Mesenchymal stem cell (in vitro differentiated cells and primary cell): ENCODE results near the gene DNAH11.

ENCODE experiments used
- DNase-seq: peaks from one replicate; pipeline ENCODE4 v3.0.0-alpha.2; 2013
- H2AFZ ChIP-seq: one replicate; pipeline ENCODE4 v1.6.1; 2013; ENCODE audit warnings: low read depth, mild to moderate bottlenecking, control low read depth, inconsistent platforms, low read length, moderate library complexity
- H2AK5ac ChIP-seq: 2 replicates; pipeline ENCODE4 v1.6.1; 2013; ENCODE audit warnings: low read length, moderate library complexity, mild to moderate bottlenecking, inconsistent platforms; ENCODE audit not compliant: severe bottlenecking
- H2BK120ac ChIP-seq: one replicate; pipeline ENCODE4 v1.6.1; 2013; ENCODE audit warnings: low read depth, mild to moderate bottlenecking, inconsistent platforms, low read length, moderate library complexity
- H2BK12ac ChIP-seq, 2 experiments: one replicate each; pipeline ENCODE4 v1.6.1; 2013; ENCODE audit warnings: inconsistent platforms in 2 of 2, low read length in 2 of 2, mild to moderate bottlenecking in 2 of 2, moderate library complexity in 2 of 2, control low read depth in 1 of 2
- H2BK15ac ChIP-seq: one replicate; pipeline ENCODE4 v1.6.1; 2013; ENCODE audit warnings: mild to moderate bottlenecking, low read depth, inconsistent platforms; ENCODE audit not compliant: poor library complexity, severe bottlenecking
- H2BK5ac ChIP-seq: 2 replicates; pipeline ENCODE4 v1.6.1; 2013; ENCODE audit warnings: low read depth, mild to moderate bottlenecking, low read length, control low read depth, inconsistent platforms; ENCODE audit not compliant: poor library complexity, severe bottlenecking
- H3K14ac ChIP-seq, 2 experiments: one replicate each; pipeline ENCODE4 v1.6.1; 2013; ENCODE audit warnings: inconsistent platforms in 2 of 2, low read length in 2 of 2, control low read depth in 1 of 2, mild to moderate bottlenecking in 1 of 2, moderate library complexity in 1 of 2
- H3K18ac ChIP-seq, 2 experiments: one replicate each; pipeline ENCODE4 v1.6.1; 2013; ENCODE audit warnings: inconsistent platforms in 2 of 2, low read length in 2 of 2, control low read depth in 1 of 2, low read depth in 1 of 2, mild to moderate bottlenecking in 1 of 2
- H3K23ac ChIP-seq, 2 experiments: one replicate each; pipeline ENCODE4 v1.6.1; 2013; ENCODE audit warnings: inconsistent platforms in 2 of 2, low read length in 2 of 2, mild to moderate bottlenecking in 2 of 2, moderate library complexity in 2 of 2, control low read depth in 1 of 2
- H3K27ac ChIP-seq: 2 replicates; pipeline ENCODE4 v1.5.1; 2013; ENCODE audit warnings: mild to moderate bottlenecking, moderate library complexity, low read length, control low read depth, inconsistent platforms; ENCODE audit not compliant: poor library complexity, severe bottlenecking
- H3K27me3 ChIP-seq, 2 experiments: 2 replicates each; pipeline versions ENCODE4 v1.6.1 to v1.7.0; 2013; ENCODE audit warnings: low read length in 2 of 2, mild to moderate bottlenecking in 2 of 2, moderate library complexity in 2 of 2, control low read depth in 1 of 2, inconsistent platforms in 1 of 2; ENCODE audit not compliant: control insufficient read depth in 1 of 2, insufficient read depth in 1 of 2
- H3K36me3 ChIP-seq, 2 experiments: 2 replicates each; pipeline versions ENCODE4 v1.6.1 to v1.7.0; 2013; ENCODE audit warnings: low read length in 2 of 2, control low read depth in 1 of 2, inconsistent platforms in 1 of 2, low read depth in 1 of 2, mild to moderate bottlenecking in 1 of 2; ENCODE audit not compliant: insufficient read depth in 2 of 2, control insufficient read depth in 1 of 2
- H3K4ac ChIP-seq, 2 experiments: one replicate each; pipeline ENCODE4 v1.6.1; 2013; ENCODE audit warnings: inconsistent platforms in 2 of 2, low read length in 2 of 2, mild to moderate bottlenecking in 2 of 2, moderate library complexity in 2 of 2, control low read depth in 1 of 2, low read depth in 1 of 2
- H3K4me1 ChIP-seq: 2 replicates; pipeline ENCODE4 v1.6.1; 2013; ENCODE audit warnings: low read depth, low read length, control low read depth; ENCODE audit not compliant: control insufficient read depth, insufficient read depth
- H3K4me2 ChIP-seq: 2 replicates; pipeline ENCODE4 v1.6.1; 2013; ENCODE audit warnings: low read length, mild to moderate bottlenecking, inconsistent platforms; ENCODE audit not compliant: poor library complexity, severe bottlenecking
- H3K4me3 ChIP-seq, 2 experiments: 2 replicates each; pipeline versions ENCODE4 v1.5.1 to v1.7.0; 2013; ENCODE audit warnings: low read length in 2 of 2, mild to moderate bottlenecking in 2 of 2, control low read depth in 1 of 2, low read depth in 1 of 2; ENCODE audit not compliant: insufficient read depth in 1 of 2
- H3K79me1 ChIP-seq: replicated peaks from 2 replicates; pipeline ENCODE4 v1.6.1; 2013; ENCODE audit warnings: mild to moderate bottlenecking, control low read depth, low read length, inconsistent platforms; ENCODE audit not compliant: poor library complexity, severe bottlenecking
- H3K9ac ChIP-seq: 2 replicates; pipeline ENCODE4 v1.7.0; 2013; ENCODE audit warnings: mild to moderate bottlenecking, low read length, moderate library complexity
- H3K9me3 ChIP-seq: 2 replicates; pipeline ENCODE4 v1.7.0; 2013; ENCODE audit warnings: mild to moderate bottlenecking, low read length; ENCODE audit not compliant: control insufficient read depth
- H4K8ac ChIP-seq: one replicate; pipeline ENCODE4 v1.6.1; 2013; ENCODE audit warnings: inconsistent platforms, mild to moderate bottlenecking, low read length, moderate library complexity
- H4K91ac ChIP-seq: one replicate; pipeline ENCODE4 v1.6.1; 2013; ENCODE audit warnings: mild to moderate bottlenecking, low read length, inconsistent platforms
- WGBS: methylation state at CpG from one replicate; pipeline ENCODE4 v1.1.7; 2013; ENCODE audit warnings: mixed read lengths; 5-methylcytosine and 5-hydroxymethylcytosine counted together

The DNAH11 gene

DNA sequence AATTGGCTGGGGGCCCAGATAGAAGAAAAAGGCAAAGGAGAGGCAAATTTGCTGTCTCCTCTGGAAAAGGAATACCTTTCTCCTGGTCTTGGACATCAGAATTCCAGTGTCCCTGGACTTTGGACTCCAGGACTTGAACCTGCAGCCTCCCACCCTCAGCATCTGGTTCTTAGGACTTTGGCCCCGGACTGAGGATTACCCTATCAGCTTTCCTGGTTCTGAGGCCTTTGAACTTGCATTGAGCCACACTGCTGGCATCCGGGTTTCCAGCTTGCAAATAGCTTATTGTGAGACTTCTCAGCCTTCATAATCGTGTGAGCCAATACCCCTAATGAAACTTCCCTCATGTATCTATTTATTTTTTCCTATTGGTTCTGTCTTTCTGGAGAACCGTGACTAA, 68.3 kb downstream of the DNAH11 start:
- H3K14ac ChIP-seq: no peak overlapping the region

DNA sequence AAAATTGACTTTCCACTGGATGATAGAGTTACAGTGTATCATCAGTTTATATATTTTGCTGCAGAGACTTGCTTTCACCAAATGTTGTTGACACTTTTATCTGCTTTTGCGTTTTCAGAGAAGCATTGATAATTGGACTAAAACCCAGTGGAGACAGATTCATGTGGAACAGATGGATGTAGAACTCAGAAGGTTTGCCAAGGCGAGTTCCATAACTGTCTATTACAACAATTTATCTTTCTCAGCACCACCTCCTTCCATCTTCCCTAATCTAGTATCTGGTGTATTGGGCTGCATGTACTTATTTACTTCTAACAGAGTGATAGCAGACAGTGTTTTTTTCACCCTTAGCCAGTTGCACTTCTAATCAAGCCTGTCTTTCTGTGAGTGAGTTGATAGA, 73.3 kb downstream of the DNAH11 start:
- Histone ChIP-seq H3K9ac (no peak overlapping the region), H2BK5ac (no peak overlapping the region), H3K9me3 (no peaks in the 10 kb centered on the region), H2AK5ac (no peak overlapping the region), H3K27ac (no peak overlapping the region), H3K4me3 (no peak overlapping the region), H2BK15ac (no peak overlapping the region), H3K79me1 (no peaks in the 10 kb centered on the region), H3K27me3 (no peaks in the 10 kb centered on the region), H3K23ac (no peak overlapping the region), H2BK12ac (no peak overlapping the region), H3K36me3 (no peaks in the 10 kb centered on the region), H3K14ac (no peak overlapping the region), H3K4ac (no peak overlapping the region), H2BK120ac (no peak overlapping the region), H4K8ac (no peak overlapping the region), H3K4me1 (no peaks in the 10 kb centered on the region), H3K18ac (no peak overlapping the region), H3K4me2 (no peak overlapping the region), H2AFZ (no peak overlapping the region), H4K91ac (no peak overlapping the region)
- DNase-seq: no peak
- WGBS: no CpG with 5 or more reads among the region's 2 CpGs

More for the DNA sequence above, 68.3 kb downstream of the DNAH11 start:
- no peaks in the 10 kb centered on the region for H3K4me1 ChIP-seq
- H3K79me1 ChIP-seq: no peaks in the 10 kb centered on the region
- H3K4ac ChIP-seq: no peak overlapping the region
- no peak overlapping the region for H2BK12ac ChIP-seq
- no peak overlapping the region for H3K9ac ChIP-seq
- no peak overlapping the region for H3K4me3 ChIP-seq
- H3K9me3 ChIP-seq: no peaks in the 10 kb centered on the region
- no peak overlapping the region for H3K4me2 ChIP-seq
- 82% methylated on average over 4 of the region's 4 CpGs for WGBS
- DNase-seq: no peak
- H2BK15ac ChIP-seq: no peak overlapping the region
- no peak overlapping the region for H4K91ac ChIP-seq
- no peak overlapping the region for H3K18ac ChIP-seq
- H3K27ac ChIP-seq: no peak overlapping the region
- no peak overlapping the region for H2BK120ac ChIP-seq
- no peak overlapping the region for H2AFZ ChIP-seq
- H3K27me3 ChIP-seq: no peaks in the 10 kb centered on the region
- no peak overlapping the region for H2BK5ac ChIP-seq
- no peak overlapping the region for H3K23ac ChIP-seq
- H4K8ac ChIP-seq: no peak overlapping the region
- no peak overlapping the region for H2AK5ac ChIP-seq
- no peaks in the 10 kb centered on the region for H3K36me3 ChIP-seq

- Histone ChIP-seq H3K9ac (no peak overlapping the region), H3K18ac (no peak overlapping the region), H3K14ac (no peak overlapping the region), H4K91ac (no peak overlapping the region), H2BK5ac (no peak overlapping the region), H2AK5ac (no peak overlapping the region), H2BK120ac (no peak overlapping the region), H3K23ac (no peak overlapping the region), H3K4ac (peak overlapping the region in 1 of 2 experiments; percentile 51), H3K4me1 (no peaks in the 10 kb centered on the region), H3K4me3 (no peak overlapping the region), H3K27me3 (no peaks in the 10 kb centered on the region), H2BK12ac (no peak overlapping the region), H3K79me1 (no peaks in the 10 kb centered on the region), H3K9me3 (no peaks in the 10 kb centered on the region), H3K36me3 (no peaks in the 10 kb centered on the region), H3K27ac (no peak overlapping the region), H2AFZ (no peak overlapping the region), H4K8ac (no peak overlapping the region), H3K4me2 (no peak overlapping the region), H2BK15ac (no peak overlapping the region)
- peak; percentile 57 for DNase-seq
- 62% methylated on average over 6 of the region's 7 CpGs for WGBS
These were observed 74.1 kb downstream of the DNAH11 start for GRCh38 chr7:21616796-21617436.

DNA sequence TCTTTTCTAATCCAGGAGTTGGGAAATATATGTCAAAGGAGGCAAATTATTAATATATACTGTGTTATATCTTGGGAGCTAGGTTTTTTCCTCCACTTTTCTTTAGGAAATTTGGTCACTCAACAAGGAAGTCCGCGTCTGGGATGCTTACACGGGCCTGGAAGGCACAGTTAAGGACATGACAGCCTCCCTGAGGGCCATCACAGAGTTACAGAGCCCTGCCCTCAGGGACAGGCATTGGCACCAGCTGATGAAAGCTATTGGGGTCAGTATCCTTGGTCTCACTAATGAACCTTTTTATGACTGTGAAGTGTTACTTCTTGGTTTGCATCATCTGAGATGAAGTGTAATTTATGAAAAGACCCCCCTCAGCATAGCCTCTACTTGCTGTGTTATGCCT, 74.7 kb downstream of the DNAH11 start:
- H3K18ac ChIP-seq: peak overlapping the region in 1 of 2 experiments; percentile 84
- no peak overlapping the region for H2BK120ac ChIP-seq
- no peaks in the 10 kb centered on the region for H3K9me3 ChIP-seq
- peak overlapping the region in 1 of 2 experiments; percentile 63 for H2BK12ac ChIP-seq
- H3K14ac ChIP-seq: peak overlapping the region in 1 of 2 experiments; percentile 79
- no peak overlapping the region for H3K4me2 ChIP-seq
- no peak overlapping the region for H2BK15ac ChIP-seq
- no peaks in the 10 kb centered on the region for H3K36me3 ChIP-seq
- no peaks in the 10 kb centered on the region for H3K4me1 ChIP-seq
- H2AK5ac ChIP-seq: no peak overlapping the region
- H2BK5ac ChIP-seq: no peak overlapping the region
- H3K9ac ChIP-seq: no peak overlapping the region
- no peak overlapping the region for H4K91ac ChIP-seq
- H4K8ac ChIP-seq: no peak overlapping the region
- 95% methylated on average over 3 of the region's 3 CpGs for WGBS
- H3K27me3 ChIP-seq: no peaks in the 10 kb centered on the region
- no peak overlapping the region for H2AFZ ChIP-seq
- DNase-seq: no peak
- H3K79me1 ChIP-seq: no peaks in the 10 kb centered on the region
- no peak overlapping the region for H3K27ac ChIP-seq
- no peak overlapping the region for H3K4me3 ChIP-seq
- H3K23ac ChIP-seq: no peak overlapping the region
- H3K4ac ChIP-seq: no peak overlapping the region
